ENCODE results near the gene PI4K2B. TPM values are rescaled to one million over a fixed set of nuclear protein-coding genes. Genes with fewer than 3 reads are reported as not detected.
A peak's percentile ranks its signal among the peaks of the same experiment; 100 is the strongest.
"Not testable (repeated sequence)": the region's sequence is repeated elsewhere in the genome, so short reads cannot be mapped to it uniquely, and the experiment has no call there.

Gene PI4K2B
- total and polyA plus RNA-seq, 8 donors = 3.3 to 7.3 (median 6.0) TPM

DNA sequence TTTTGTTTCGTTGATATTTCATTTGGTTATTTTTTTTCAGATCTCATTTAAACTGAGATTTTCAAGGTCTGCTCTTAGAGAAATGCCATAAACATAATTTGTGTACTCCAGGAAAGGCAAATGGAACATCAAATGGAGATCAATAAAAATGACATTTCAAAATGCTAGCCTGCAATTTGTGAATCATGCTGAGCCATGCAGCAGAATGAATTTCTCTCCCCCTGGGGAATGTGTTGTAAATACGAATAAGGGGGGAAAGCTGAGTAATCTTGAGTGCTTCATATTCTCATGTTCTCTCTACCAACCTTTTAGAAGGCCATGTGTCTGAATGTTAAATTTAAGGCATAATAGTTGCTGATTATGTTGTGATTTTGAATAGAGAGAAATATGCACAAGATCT is 86.5 kb downstream of the PI4K2B start:
- H3K36me3 ChIP-seq = no peaks in the 10 kb centered on the region
- ATAC-seq = no peak
- H3K4me1 ChIP-seq = no peaks in the 10 kb centered on the region
- H3K9me3 ChIP-seq = no peaks in the 10 kb centered on the region
- 75 to 85% methylated on average over 2 of the region's 2 CpGs for WGBS, 2 donors
- H3K27ac ChIP-seq = no peak overlapping the region
- no peak overlapping the region for H3K4me3 ChIP-seq
- no peaks in the 10 kb centered on the region for H3K27me3 ChIP-seq
- FAIRE-seq = no peak
- DNase-seq = no peak
- TF ChIP-seq, protein P1, sequence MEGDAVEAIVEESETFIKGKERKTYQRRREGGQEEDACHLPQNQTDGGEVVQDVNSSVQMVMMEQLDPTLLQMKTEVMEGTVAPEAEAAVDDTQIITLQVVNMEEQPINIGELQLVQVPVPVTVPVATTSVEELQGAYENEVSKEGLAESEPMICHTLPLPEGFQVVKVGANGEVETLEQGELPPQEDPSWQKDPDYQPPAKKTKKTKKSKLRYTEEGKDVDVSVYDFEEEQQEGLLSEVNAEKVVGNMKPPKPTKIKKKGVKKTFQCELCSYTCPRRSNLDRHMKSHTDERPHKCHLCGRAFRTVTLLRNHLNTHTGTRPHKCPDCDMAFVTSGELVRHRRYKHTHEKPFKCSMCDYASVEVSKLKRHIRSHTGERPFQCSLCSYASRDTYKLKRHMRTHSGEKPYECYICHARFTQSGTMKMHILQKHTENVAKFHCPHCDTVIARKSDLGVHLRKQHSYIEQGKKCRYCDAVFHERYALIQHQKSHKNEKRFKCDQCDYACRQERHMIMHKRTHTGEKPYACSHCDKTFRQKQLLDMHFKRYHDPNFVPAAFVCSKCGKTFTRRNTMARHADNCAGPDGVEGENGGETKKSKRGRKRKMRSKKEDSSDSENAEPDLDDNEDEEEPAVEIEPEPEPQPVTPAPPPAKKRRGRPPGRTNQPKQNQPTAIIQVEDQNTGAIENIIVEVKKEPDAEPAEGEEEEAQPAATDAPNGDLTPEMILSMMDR (IDR thresholded peaks at IDR 0.05) = no peak
- intact Hi-C loops (cut with DNase I) = no loop called here

DNA sequence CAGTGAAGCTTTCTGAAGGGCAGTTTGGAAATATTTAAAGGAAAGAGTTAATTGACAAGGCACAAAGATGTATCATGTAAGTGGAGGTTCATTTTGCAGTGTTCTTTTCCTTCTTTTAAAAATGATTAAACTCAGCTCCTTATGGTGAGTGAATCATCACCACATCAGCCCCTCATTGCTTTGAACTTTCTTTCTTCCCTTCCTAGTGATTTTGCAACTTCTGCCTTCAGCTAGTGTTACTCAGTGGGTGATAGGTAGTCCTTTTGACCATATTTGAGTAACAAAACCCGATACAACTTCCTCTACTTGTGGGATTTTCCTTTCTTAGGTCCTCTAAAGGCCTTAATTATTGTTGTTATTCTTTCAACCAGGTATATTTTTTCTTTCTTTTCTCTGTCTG is 86.9 kb downstream of the PI4K2B start:
- H3K4me3 ChIP-seq = no peak overlapping the region
- intact Hi-C loops (cut with DNase I) = no loop called here
- no peaks in the 10 kb centered on the region for H3K36me3 ChIP-seq
- TF ChIP-seq, protein P1 (IDR thresholded peaks at IDR 0.05) = no peak
- H3K27me3 ChIP-seq = no peaks in the 10 kb centered on the region
- 81 to 83% methylated on average over 1 of the region's 1 CpG for WGBS, 2 donors
- FAIRE-seq (no peak), DNase-seq (no peak), ATAC-seq (peak in 2 of 4 donors; percentile 52 to 56)
- H3K9me3 ChIP-seq = no peaks in the 10 kb centered on the region
- H3K4me1 ChIP-seq = no peaks in the 10 kb centered on the region
- H3K27ac ChIP-seq = no peak overlapping the region

DNA sequence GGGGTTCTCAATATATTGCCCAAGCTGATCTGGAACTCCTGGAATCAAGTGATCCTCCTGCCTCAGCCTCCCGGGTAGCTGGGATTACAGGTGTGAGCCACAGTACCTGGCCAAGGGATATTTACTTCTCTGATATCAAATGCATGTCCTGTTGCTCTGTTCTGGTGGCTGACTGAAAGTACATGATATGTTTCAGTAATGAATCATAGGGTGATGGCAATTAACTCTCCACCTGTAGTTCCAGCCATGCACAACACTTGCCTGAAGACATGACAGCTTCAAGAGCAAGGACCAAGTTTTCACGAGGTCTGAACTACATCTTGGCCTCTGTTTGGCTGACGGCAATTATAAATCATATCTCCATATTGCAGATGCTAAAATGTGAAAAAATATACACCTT is 87.9 kb downstream of the PI4K2B start:
- Histone ChIP-seq H3K9me3 (no peaks in the 10 kb centered on the region), H3K27me3 (no peaks in the 10 kb centered on the region), H3K4me3 (no peak overlapping the region), H3K4me1 (no peaks in the 10 kb centered on the region), H3K27ac (no peak overlapping the region), H3K36me3 (no peaks in the 10 kb centered on the region)
- TF ChIP-seq, protein P1 (IDR thresholded peaks at IDR 0.05) = no peak
- FAIRE-seq (no peak), DNase-seq (no peak), ATAC-seq (no peak)
- intact Hi-C loops (cut with DNase I) = no loop called here
- WGBS, 2 donors = 85 to 92% methylated on average over 3 of the region's 3 CpGs

DNA sequence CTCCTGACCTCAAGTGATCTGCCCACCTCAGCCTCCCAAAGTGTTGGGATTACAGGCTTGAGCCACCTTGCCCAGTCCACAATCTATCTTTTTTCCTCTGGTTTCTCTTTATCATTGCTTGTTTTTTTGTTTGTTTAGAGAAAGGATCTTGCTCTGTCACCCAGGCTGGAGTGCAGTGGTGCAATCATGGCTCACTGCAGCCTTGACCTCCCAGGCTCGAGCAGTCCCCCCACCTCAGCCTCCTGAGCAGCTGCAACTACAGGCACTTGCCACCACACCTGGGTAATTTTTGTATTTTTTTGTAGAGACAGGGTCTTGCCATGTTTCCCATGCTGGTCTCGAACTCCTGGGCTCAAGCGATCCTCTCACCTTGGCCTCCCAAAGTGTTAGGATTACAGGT is 94.6 kb downstream of the PI4K2B start:
- DNase-seq; H3K4me3 ChIP-seq; intact Hi-C loops (cut with DNase I); ATAC-seq; H3K27me3 ChIP-seq; H3K4me1 ChIP-seq; H3K27ac ChIP-seq; H3K9me3 ChIP-seq; FAIRE-seq; H3K36me3 ChIP-seq: not testable (repeated sequence)
- 92 to 95% methylated on average over 3 of the region's 3 CpGs for WGBS, 2 donors

Other genes starting within 250 kb of the PI4K2B start
- gene LGI2, start 203.1 kb upstream of the PI4K2B start, total RNA-seq = 1 to 10 TPM in 2 of 6 donors, under 1 TPM in 4; 0.22 to 1.7 (median 0.73) TPM
- gene LGI2, start 203.1 kb upstream of the PI4K2B start, polyA plus RNA-seq = under 1 TPM; 0.38 to 0.72 TPM
- gene SEPSECS, start 73.6 kb upstream of the PI4K2B start, total RNA-seq = 1 to 10 TPM; 5.3 to 9.2 (median 6.1) TPM
- 1 to 10 TPM; 5.8 to 6.6 TPM for gene SEPSECS, start 73.6 kb upstream of the PI4K2B start, polyA plus RNA-seq
- gene ZCCHC4, start 78.7 kb downstream of the PI4K2B start, total RNA-seq = 1 to 10 TPM; 2.2 to 6.6 (median 3.3) TPM
- 1 to 10 TPM; 3.2 to 4.3 TPM for gene ZCCHC4, start 78.7 kb downstream of the PI4K2B start, polyA plus RNA-seq
- 10 to 100 TPM in 5 of 6 donors, 1 to 10 TPM in 1; 9.0 to 17.6 (median 13.7) TPM for gene ANAPC4, start 143.2 kb downstream of the PI4K2B start, total RNA-seq
- 10 to 100 TPM; 20.3 to 39.9 TPM for gene ANAPC4, start 143.2 kb downstream of the PI4K2B start, polyA plus RNA-seq